Muscle of leg (tissue), 11 donors: ENCODE results near the gene DEFB108B. TPM values are rescaled to one million over a fixed set of nuclear protein-coding genes. Genes with fewer than 3 reads are reported as not detected.
A peak's percentile ranks its signal among the peaks of the same experiment; 100 is the strongest.
"Not testable (repeated sequence)": the region's sequence is repeated elsewhere in the genome, so short reads cannot be mapped to it uniquely, and the experiment has no call there.

ENCODE experiments used
- DNase-seq: peaks from one replicate; pipeline ENCODE4 v3.0.0; 2013
- H3K27ac ChIP-seq: one replicate; pipeline ENCODE4 v1.5.1; 2013; ENCODE audit warnings: mild to moderate bottlenecking, low read length, control low read depth
- H3K27me3 ChIP-seq: one replicate; pipeline ENCODE4 v1.6.1; 2013; ENCODE audit warnings: low read length; ENCODE audit not compliant: control insufficient read depth, insufficient read depth
- H3K36me3 ChIP-seq: one replicate; pipeline ENCODE4 v1.6.1; 2013; ENCODE audit warnings: low read length; ENCODE audit not compliant: control insufficient read depth, insufficient read depth
- H3K4me1 ChIP-seq: one replicate; pipeline ENCODE4 v1.6.1; 2013; ENCODE audit warnings: low read length; ENCODE audit not compliant: control insufficient read depth, insufficient read depth
- H3K4me3 ChIP-seq: one replicate; pipeline ENCODE4 v1.5.1; 2013; ENCODE audit warnings: low read length, control low read depth
- H3K9me3 ChIP-seq: replicated peaks from 2 replicates; pipeline ENCODE4 v1.6.1; 2013; ENCODE audit warnings: low read depth, low read length; ENCODE audit not compliant: control insufficient read depth
- WGBS: methylation state at CpG from one replicate; pipeline ENCODE4 v1.1.5; 2013; ENCODE audit warnings: missing lambda C conversion rate; ENCODE audit not compliant: insufficient coverage; 5-methylcytosine and 5-hydroxymethylcytosine counted together
- polyA plus RNA-seq, 8 donors: library from polyadenylated mRNA; unstranded; fragments of 120-200 nt; gene quantifications; one replicate each; pipeline versions ENCODE4 v1.2.1 to v1.2.3, GENCODE V29; 2013; ENCODE audit warnings: inconsistent platforms in 1 of 8, low replicate concordance in 1 of 8; ENCODE audit not compliant: insufficient read length in 8 of 8, insufficient read depth in 1 of 8
- total RNA-seq: library from RNA; stranded (reverse); fragments of 120-200 nt; gene quantifications from one replicate; pipeline ENCODE4 v1.2.4, GENCODE V29; 2013

DEFB108B gene
- total and polyA plus RNA-seq, 9 donors: not detected

GRCh38 chr11:71821539-71821938 is 11.5 kb upstream of the DEFB108B start:
- DNase-seq, H3K27me3 ChIP-seq, H3K9me3 ChIP-seq, H3K36me3 ChIP-seq, H3K27ac ChIP-seq, H3K4me1 ChIP-seq, H3K4me3 ChIP-seq: not testable (repeated sequence)
- no CpG with 5 or more reads among the region's 1 CpG for WGBS

DNA sequence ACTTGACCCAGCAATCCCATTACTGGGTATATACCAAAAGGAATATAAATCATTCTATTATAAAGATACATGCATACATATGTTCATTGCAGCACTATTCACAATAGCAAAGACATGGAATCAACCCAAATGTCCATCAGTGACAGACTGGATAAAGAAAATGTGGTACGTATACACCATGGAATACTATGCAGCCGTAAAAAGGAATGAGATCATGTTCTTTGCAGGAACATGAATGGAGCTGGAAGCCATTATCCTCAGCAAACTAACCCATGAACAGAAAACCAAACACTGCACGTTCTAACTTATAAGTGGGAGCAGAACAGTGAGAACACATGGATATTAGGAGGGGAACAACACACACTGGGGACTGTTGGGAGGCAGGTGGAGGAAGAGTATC is 3.8 kb upstream of the DEFB108B start:
- H3K27me3 ChIP-seq, DNase-seq, H3K9me3 ChIP-seq, H3K4me1 ChIP-seq, H3K36me3 ChIP-seq, H3K27ac ChIP-seq, H3K4me3 ChIP-seq: not testable (repeated sequence)
- no CpG with 5 or more reads among the region's 3 CpGs for WGBS

GRCh38 chr11:71829686-71830085 is 3.3 kb upstream of the DEFB108B start:
- H3K27ac ChIP-seq, H3K36me3 ChIP-seq, DNase-seq, H3K4me3 ChIP-seq, H3K27me3 ChIP-seq, H3K9me3 ChIP-seq, H3K4me1 ChIP-seq: not testable (repeated sequence)
- WGBS: no CpG with 5 or more reads among the region's 3 CpGs

DNA sequence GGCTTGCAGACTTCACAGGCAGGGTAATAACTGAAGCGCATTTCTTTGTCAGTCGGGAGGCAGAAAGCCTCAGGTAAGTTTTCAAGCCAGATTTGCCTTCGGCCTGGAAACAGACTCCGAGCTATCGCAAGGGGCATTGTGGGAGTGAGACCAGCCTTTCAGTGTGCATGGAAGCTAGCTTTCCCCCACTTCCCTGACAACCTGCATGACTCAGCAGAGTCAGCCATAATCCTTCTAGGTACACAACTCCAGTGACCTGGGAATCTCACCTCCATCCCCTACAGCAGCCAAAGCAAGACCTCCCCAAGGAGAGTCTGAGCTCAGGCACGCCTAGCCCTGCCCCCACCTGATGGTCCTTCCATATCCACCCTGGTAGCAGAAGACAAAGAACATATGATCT is 9.7 kb downstream of the DEFB108B start:
- DNase-seq, H3K27me3 ChIP-seq, H3K36me3 ChIP-seq, H3K27ac ChIP-seq, H3K9me3 ChIP-seq, H3K4me1 ChIP-seq, H3K4me3 ChIP-seq: not testable (repeated sequence)
- 58% methylated on average over 2 of the region's 6 CpGs for WGBS

GRCh38 chr11:71843355-71843754 is 10.4 kb downstream of the DEFB108B start:
- H3K4me1 ChIP-seq, H3K27ac ChIP-seq, H3K9me3 ChIP-seq, DNase-seq, H3K36me3 ChIP-seq, H3K4me3 ChIP-seq, H3K27me3 ChIP-seq: not testable (repeated sequence)
- WGBS: 97% methylated on average over 3 of the region's 4 CpGs

GRCh38 chr11:71843858-71844257 is 10.9 kb downstream of the DEFB108B start:
- no peaks in the 10 kb centered on the region for H3K36me3 ChIP-seq
- no peak overlapping the region for H3K4me3 ChIP-seq
- H3K27ac ChIP-seq: no peak overlapping the region
- no peaks in the 10 kb centered on the region for H3K9me3 ChIP-seq
- H3K27me3 ChIP-seq: no peaks in the 10 kb centered on the region
- no peaks in the 10 kb centered on the region for H3K4me1 ChIP-seq
- DNase-seq: no peak
- 74% methylated on average over 7 of the region's 15 CpGs for WGBS

GRCh38 chr11:71853895-71854294 is 20.9 kb downstream of the DEFB108B start:
- not testable (repeated sequence) for H3K9me3 ChIP-seq, H3K4me1 ChIP-seq, H3K36me3 ChIP-seq, H3K27me3 ChIP-seq, DNase-seq, H3K4me3 ChIP-seq, H3K27ac ChIP-seq
- no CpG with 5 or more reads among the region's 2 CpGs for WGBS

- not testable (repeated sequence) for H3K4me3 ChIP-seq, H3K27ac ChIP-seq, H3K36me3 ChIP-seq, DNase-seq, H3K9me3 ChIP-seq, H3K4me1 ChIP-seq, H3K27me3 ChIP-seq
- no CpG with 5 or more reads among the region's 2 CpGs for WGBS
These were observed 22.9 kb downstream of the DEFB108B start for GRCh38 chr11:71855880-71856279.

DNA sequence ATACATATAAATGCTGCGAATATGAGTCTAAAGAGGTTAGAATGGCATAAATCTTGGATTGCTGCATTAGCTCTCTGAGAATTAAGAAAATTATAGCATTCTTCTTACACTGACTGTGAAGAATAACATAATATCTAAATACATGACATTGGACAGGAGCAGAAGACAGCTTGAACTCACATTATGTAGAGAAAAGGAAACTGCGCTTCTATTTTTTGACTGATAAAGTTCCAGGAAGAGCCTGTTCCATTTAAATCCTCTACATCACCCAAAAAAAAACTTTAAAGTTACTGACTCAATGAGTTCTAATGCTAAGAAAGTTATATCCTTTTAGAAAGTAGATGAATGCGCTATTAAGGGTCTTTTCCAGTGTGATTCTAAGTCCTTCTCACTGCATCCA is 27.8 kb downstream of the DEFB108B start:
- not testable (repeated sequence) for H3K27me3 ChIP-seq, H3K4me1 ChIP-seq, H3K9me3 ChIP-seq, H3K27ac ChIP-seq, H3K4me3 ChIP-seq, H3K36me3 ChIP-seq
- peak; percentile 1 for DNase-seq
- WGBS: no CpG with 5 or more reads among the region's 3 CpGs

DNA sequence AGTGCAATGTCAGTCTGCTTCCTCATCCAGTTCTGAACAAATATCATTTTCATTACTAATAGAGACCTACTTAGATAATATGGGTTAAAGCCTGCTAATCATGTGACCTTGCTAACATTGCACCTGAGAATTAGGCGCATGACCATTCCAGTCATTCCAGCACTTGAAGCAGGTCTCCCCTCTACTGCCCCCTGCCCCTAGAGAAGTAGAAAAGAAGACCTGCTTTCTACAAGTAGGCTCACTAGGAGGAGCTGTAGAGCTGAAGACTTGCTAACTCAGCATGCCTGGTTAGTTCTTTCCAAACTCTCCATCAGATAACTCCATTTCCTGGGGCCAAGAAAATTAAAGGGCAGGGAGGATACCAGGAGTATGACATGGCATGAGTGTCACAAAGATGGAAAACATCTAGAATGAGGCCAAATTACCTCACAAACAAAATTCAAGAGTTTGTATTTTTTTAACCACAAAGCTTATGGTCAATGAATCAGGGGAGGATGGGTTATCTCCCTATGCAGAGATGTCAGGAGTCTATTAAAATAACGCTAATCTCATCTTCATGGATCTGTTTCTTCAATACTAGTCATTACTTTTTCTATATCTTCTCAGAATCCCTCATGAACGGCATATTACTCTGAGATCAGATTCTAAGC is 31.1 kb downstream of the DEFB108B start:
- not testable (repeated sequence) for H3K27ac ChIP-seq, H3K4me3 ChIP-seq, H3K4me1 ChIP-seq, H3K27me3 ChIP-seq, H3K36me3 ChIP-seq, H3K9me3 ChIP-seq
- DNase-seq: peak; percentile 29
- WGBS: no CpG with 5 or more reads among the region's 3 CpGs

DNA sequence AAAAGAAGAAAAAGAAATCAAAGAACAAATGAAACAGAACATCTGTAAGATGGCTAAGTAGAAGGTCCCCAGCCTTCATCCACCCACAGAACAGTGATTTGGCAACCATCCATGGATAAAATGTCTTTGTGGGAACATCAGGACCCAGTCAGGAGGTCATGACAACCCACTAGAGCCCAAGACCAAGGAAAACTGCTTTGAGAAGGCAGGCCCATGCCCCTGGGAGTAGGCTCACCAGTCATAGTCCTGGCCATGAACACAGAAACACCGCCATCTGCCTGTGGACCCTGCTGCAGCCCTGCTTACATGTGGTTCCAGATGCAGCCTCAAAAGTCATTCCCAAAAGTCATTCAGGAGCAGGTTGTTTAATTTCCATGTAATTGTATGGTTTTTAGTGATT is 34.2 kb downstream of the DEFB108B start:
- not testable (repeated sequence) for H3K27me3 ChIP-seq, H3K4me3 ChIP-seq, H3K4me1 ChIP-seq, H3K9me3 ChIP-seq, H3K27ac ChIP-seq, DNase-seq, H3K36me3 ChIP-seq
- WGBS: no CpG with 5 or more reads among the region's 1 CpG
